PFSK-1 (cell line): Measurements from ENCODE around the gene CACNA2D2.

Source experiments
- FOXP2 ChIP-seq: optimal IDR thresholded peaks from 2 replicates; pipeline ENCODE3; 2011; ENCODE audit warnings: borderline replicate concordance, control low read depth, inconsistent platforms; ENCODE audit not compliant: insufficient read depth; ENCODE audit errors: extremely low read length, extremely low read depth
- POLR2AphosphoS5 ChIP-seq: IDR thresholded peaks from 2 replicates; pipeline ENCODE4 v1.6.1; 2012; ENCODE audit warnings: low read depth, mild to moderate bottlenecking, control low read depth, low read length, moderate library complexity
- REST ChIP-seq, 2 experiments: IDR thresholded peaks; 2 replicates each; pipeline versions ENCODE4 v1.6.1 to v1.8.0; 2011 to 2012; ENCODE audit warnings: low read depth in 2 of 2, low read length in 2 of 2, control low read depth in 1 of 2, inconsistent platforms in 1 of 2, mild to moderate bottlenecking in 1 of 2, moderate library complexity in 1 of 2; ENCODE audit not compliant: insufficient read depth in 1 of 2
- SIN3A ChIP-seq: IDR thresholded peaks from 2 replicates; pipeline ENCODE4 v1.6.1; 2012; ENCODE audit warnings: mild to moderate bottlenecking, low read length, moderate library complexity, borderline replicate concordance; ENCODE audit not compliant: insufficient read depth
- TAF1 ChIP-seq: IDR thresholded peaks from 2 replicates; pipeline ENCODE4 v1.6.1; 2012; ENCODE audit warnings: low read length, control low read depth, borderline replicate concordance; ENCODE audit not compliant: insufficient read depth

CACNA2D2 gene

GRCh38 chr3:50396502-50396901 is 106.9 kb downstream of the CACNA2D2 start:
- no peak for TF ChIP-seq TAF1
- no peak for TF ChIP-seq POLR2AphosphoS5
- TF ChIP-seq SIN3A = no peak
- no peak for TF ChIP-seq FOXP2
- no peak for TF ChIP-seq REST (IDR thresholded peaks at IDR 0.05; ENCODE audit: insufficient read depth in 1 of 2, low read depth in 2 of 2, low read length in 2 of 2)

- TF ChIP-seq POLR2AphosphoS5 (no peak), FOXP2 (no peak), REST (IDR thresholded peaks at IDR 0.05; ENCODE audit: insufficient read depth in 1 of 2, low read depth in 2 of 2, low read length in 2 of 2) (no peak), TAF1 (no peak), SIN3A (no peak)
Observed at GRCh38 chr3:50395070-50395860, 108.2 kb downstream of the CACNA2D2 start.

- no peak for TF ChIP-seq POLR2AphosphoS5
- TF ChIP-seq FOXP2 = no peak
- TF ChIP-seq REST (IDR thresholded peaks at IDR 0.05; ENCODE audit: insufficient read depth in 1 of 2, low read depth in 2 of 2, low read length in 2 of 2) = no peak
- TF ChIP-seq SIN3A = no peak
- TF ChIP-seq TAF1 = no peak
Observed at GRCh38 chr3:50393061-50393460, 110.4 kb downstream of the CACNA2D2 start.

GRCh38 chr3:50392101-50392715 is 111.2 kb downstream of the CACNA2D2 start:
- TF ChIP-seq POLR2AphosphoS5 (no peak), REST (IDR thresholded peaks at IDR 0.05; ENCODE audit: insufficient read depth in 1 of 2, low read depth in 2 of 2, low read length in 2 of 2) (no peak), FOXP2 (no peak), TAF1 (no peak), SIN3A (no peak)
